Urinary bladder (tissue), 4 donors: ENCODE results near the gene FSTL4. TPM values are rescaled to one million over a fixed set of nuclear protein-coding genes. Genes with fewer than 3 reads are reported as not detected.

Experiments used
- DNase-seq: peaks from one replicate; pipeline ENCODE4 v3.0.0-alpha.2; 2015; ENCODE audit errors: extremely low spot score
- H3K27ac ChIP-seq: one replicate; pipeline ENCODE4 v1.5.1; 2013; ENCODE audit warnings: low read depth, mild to moderate bottlenecking, moderate library complexity
- H3K36me3 ChIP-seq: one replicate; pipeline ENCODE4 v1.6.1; 2013; ENCODE audit warnings: mild to moderate bottlenecking, moderate library complexity; ENCODE audit not compliant: insufficient read depth
- H3K4me1 ChIP-seq: one replicate; pipeline ENCODE4 v1.6.1; 2013; ENCODE audit warnings: mild to moderate bottlenecking, moderate library complexity; ENCODE audit not compliant: insufficient read depth
- H3K4me3 ChIP-seq: one replicate; pipeline ENCODE4 v1.5.1; 2013; ENCODE audit warnings: low read depth, low read length
- WGBS: extraction: QIAGEN DNeasy Blood & Tissue Kit; methylation state at CpG from one replicate; pipeline ENCODE4 v1.1.7; 2013; 5-methylcytosine and 5-hydroxymethylcytosine counted together
- polyA plus RNA-seq: library from polyadenylated mRNA; stranded (reverse); fragments of 200-250 nt; gene quantifications from one replicate; pipeline ENCODE4 v1.2.3, GENCODE V29; 2013
- total RNA-seq: library from RNA; depleted of rRNA; stranded (reverse); fragments of >200 nt; gene quantifications from one replicate; pipeline ENCODE4 v1.2.3, GENCODE V29; 2014
- donor health status: healthy with polysubstance abuse.
- donor health status: healthy.

The FSTL4 gene
- total and polyA plus RNA-seq, 2 donors, result 4.0 to 7.5 TPM

- WGBS, result 90% methylated on average over 4 of the region's 4 CpGs
- no peak for DNase-seq
- no peak overlapping the region for H3K4me3 ChIP-seq
- no peaks in the 10 kb centered on the region for H3K36me3 ChIP-seq
- no peak overlapping the region for H3K27ac ChIP-seq
- H3K4me1 ChIP-seq, result no peaks in the 10 kb centered on the region
Observed at GRCh38 chr5:133528841-133529240, 83.5 kb downstream of the FSTL4 start.

GRCh38 chr5:133527311-133527710 is 85.0 kb downstream of the FSTL4 start:
- H3K27ac ChIP-seq, result no peak overlapping the region
- peak; percentile 25 for DNase-seq
- H3K4me3 ChIP-seq, result no peak overlapping the region
- no peaks in the 10 kb centered on the region for H3K36me3 ChIP-seq
- no peaks in the 10 kb centered on the region for H3K4me1 ChIP-seq
- 14% methylated on average over 2 of the region's 2 CpGs for WGBS

GRCh38 chr5:133526368-133526767 is 86.0 kb downstream of the FSTL4 start:
- no peaks in the 10 kb centered on the region for H3K4me1 ChIP-seq
- no peaks in the 10 kb centered on the region for H3K36me3 ChIP-seq
- H3K4me3 ChIP-seq, result no peak overlapping the region
- 88% methylated on average over 7 of the region's 7 CpGs for WGBS
- no peak for DNase-seq
- no peak overlapping the region for H3K27ac ChIP-seq

GRCh38 chr5:133525126-133525525 is 87.2 kb downstream of the FSTL4 start:
- Histone ChIP-seq H3K4me1 (no peaks in the 10 kb centered on the region), H3K36me3 (no peaks in the 10 kb centered on the region), H3K27ac (no peak overlapping the region), H3K4me3 (no peak overlapping the region)
- DNase-seq, result no peak
- 91% methylated on average over 3 of the region's 3 CpGs for WGBS

- 93% methylated on average over 4 of the region's 4 CpGs for WGBS
- no peak overlapping the region for H3K27ac ChIP-seq
- no peaks in the 10 kb centered on the region for H3K4me1 ChIP-seq
- no peak for DNase-seq
- no peaks in the 10 kb centered on the region for H3K36me3 ChIP-seq
- H3K4me3 ChIP-seq, result no peak overlapping the region
Observed at GRCh38 chr5:133524666-133525065, 87.7 kb downstream of the FSTL4 start.

GRCh38 chr5:133523961-133524586 is 88.3 kb downstream of the FSTL4 start:
- Histone ChIP-seq H3K4me3 (no peak overlapping the region), H3K27ac (no peak overlapping the region), H3K36me3 (no peaks in the 10 kb centered on the region), H3K4me1 (no peaks in the 10 kb centered on the region)
- peak; percentile 21 for DNase-seq
- WGBS, result 85% methylated on average over 12 of the region's 12 CpGs

- WGBS, result 84% methylated on average over 9 of the region's 9 CpGs
- H3K4me3 ChIP-seq, result no peak overlapping the region
- H3K4me1 ChIP-seq, result no peaks in the 10 kb centered on the region
- no peak for DNase-seq
- no peak overlapping the region for H3K27ac ChIP-seq
- no peaks in the 10 kb centered on the region for H3K36me3 ChIP-seq
Observed at GRCh38 chr5:133523013-133523658, 89.2 kb downstream of the FSTL4 start.

GRCh38 chr5:133521801-133522200 is 90.5 kb downstream of the FSTL4 start:
- no peak overlapping the region for H3K4me3 ChIP-seq
- H3K4me1 ChIP-seq, result no peaks in the 10 kb centered on the region
- H3K27ac ChIP-seq, result no peak overlapping the region
- 92% methylated on average over 2 of the region's 2 CpGs for WGBS
- H3K36me3 ChIP-seq, result no peaks in the 10 kb centered on the region
- no peak for DNase-seq

- H3K36me3 ChIP-seq, result no peaks in the 10 kb centered on the region
- WGBS, result 65% methylated on average over 2 of the region's 2 CpGs
- no peak for DNase-seq
Observed at GRCh38 chr5:133520991-133521706, 91.2 kb downstream of the FSTL4 start.

GRCh38 chr5:133520062-133520461 is 92.3 kb downstream of the FSTL4 start:
- Histone ChIP-seq H3K4me1 (no peaks in the 10 kb centered on the region), H3K4me3 (no peak overlapping the region), H3K27ac (no peak overlapping the region), H3K36me3 (no peaks in the 10 kb centered on the region)
- WGBS, result 68% methylated on average over 4 of the region's 4 CpGs
- no peak for DNase-seq

More at GRCh38 chr5:133520991-133521706, 91.2 kb downstream of the FSTL4 start:
- Histone ChIP-seq H3K4me1 (no peaks in the 10 kb centered on the region), H3K4me3 (no peak overlapping the region), H3K27ac (no peak overlapping the region)

GRCh38 chr5:133519191-133519590 is 93.2 kb downstream of the FSTL4 start:
- Histone ChIP-seq H3K36me3 (no peaks in the 10 kb centered on the region), H3K4me1 (no peaks in the 10 kb centered on the region), H3K4me3 (no peak overlapping the region), H3K27ac (no peak overlapping the region)
- WGBS, result 90% methylated on average over 8 of the region's 8 CpGs
- DNase-seq, result no peak

GRCh38 chr5:133514456-133514855 is 97.9 kb downstream of the FSTL4 start:
- WGBS, result 67% methylated on average over 1 of the region's 1 CpG
- H3K36me3 ChIP-seq, result no peaks in the 10 kb centered on the region

GRCh38 chr5:133512896-133513295 is 99.4 kb downstream of the FSTL4 start:
- WGBS, result 89% methylated on average over 6 of the region's 6 CpGs
- no peaks in the 10 kb centered on the region for H3K36me3 ChIP-seq
- DNase-seq, result no peak
- H3K4me3 ChIP-seq, result no peak overlapping the region
- H3K27ac ChIP-seq, result no peak overlapping the region
- no peaks in the 10 kb centered on the region for H3K4me1 ChIP-seq

More at GRCh38 chr5:133514456-133514855, 97.9 kb downstream of the FSTL4 start:
- Histone ChIP-seq H3K27ac (no peak overlapping the region), H3K4me1 (no peaks in the 10 kb centered on the region), H3K4me3 (no peak overlapping the region)
- no peak for DNase-seq

- WGBS, result 90% methylated on average over 7 of the region's 7 CpGs
- H3K4me3 ChIP-seq, result no peak overlapping the region
- H3K4me1 ChIP-seq, result no peaks in the 10 kb centered on the region
- H3K27ac ChIP-seq, result no peak overlapping the region
- no peaks in the 10 kb centered on the region for H3K36me3 ChIP-seq
- DNase-seq, result no peak
Observed at GRCh38 chr5:133511653-133512235, 100.6 kb downstream of the FSTL4 start.
